ENCODE data around the gene ADGRA1. TPM values are rescaled to one million over a fixed set of nuclear protein-coding genes. Genes with fewer than 3 reads are reported as not detected.
"Not testable (repeated sequence)": the region's sequence is repeated elsewhere in the genome, so short reads cannot be mapped to it uniquely, and the experiment has no call there.

Gene ADGRA1
- total and polyA plus RNA-seq, 2 donors, result 0.03 TPM; not detected in 1

GRCh38 chr10:133166828-133167692 is 79.3 kb downstream of the ADGRA1 start:
- Histone ChIP-seq H3K27ac (ENCODE audit: low read depth) (no peak overlapping the region), H3K4me1 (ENCODE audit: insufficient read depth) (no peaks in the 10 kb centered on the region), H3K36me3 (ENCODE audit: insufficient read depth) (no peaks in the 10 kb centered on the region), H3K4me3 (ENCODE audit: low read depth, low read length) (no peak overlapping the region)
- no peak for DNase-seq (ENCODE audit: extremely low spot score)
- 72% methylated on average over 66 of the region's 66 CpGs for WGBS

GRCh38 chr10:133167693-133168616 is 80.2 kb downstream of the ADGRA1 start:
- no peaks in the 10 kb centered on the region for H3K36me3 ChIP-seq (ENCODE audit: insufficient read depth)
- H3K4me3 ChIP-seq (ENCODE audit: low read depth, low read length), result no peak overlapping the region
- WGBS, result 92% methylated on average over 37 of the region's 37 CpGs
- H3K27ac ChIP-seq (ENCODE audit: low read depth), result no peak overlapping the region
- DNase-seq (ENCODE audit: extremely low spot score), result no peak
- H3K4me1 ChIP-seq (ENCODE audit: insufficient read depth), result no peaks in the 10 kb centered on the region

GRCh38 chr10:133168617-133169031 is 80.9 kb downstream of the ADGRA1 start:
- no peak for DNase-seq (ENCODE audit: extremely low spot score)
- WGBS, result 92% methylated on average over 14 of the region's 14 CpGs
- Histone ChIP-seq H3K4me3 (ENCODE audit: low read depth, low read length) (no peak overlapping the region), H3K36me3 (ENCODE audit: insufficient read depth) (no peaks in the 10 kb centered on the region), H3K27ac (ENCODE audit: low read depth) (no peak overlapping the region), H3K4me1 (ENCODE audit: insufficient read depth) (no peaks in the 10 kb centered on the region)

GRCh38 chr10:133169173-133169947 is 81.6 kb downstream of the ADGRA1 start:
- Histone ChIP-seq H3K27ac (ENCODE audit: low read depth) (no peak overlapping the region), H3K4me3 (ENCODE audit: low read depth, low read length) (no peak overlapping the region), H3K36me3 (ENCODE audit: insufficient read depth) (no peaks in the 10 kb centered on the region), H3K4me1 (ENCODE audit: insufficient read depth) (no peaks in the 10 kb centered on the region)
- WGBS, result 94% methylated on average over 30 of the region's 30 CpGs
- no peak for DNase-seq (ENCODE audit: extremely low spot score)

GRCh38 chr10:133170092-133170491 is 82.4 kb downstream of the ADGRA1 start:
- Histone ChIP-seq H3K4me1 (ENCODE audit: insufficient read depth) (no peaks in the 10 kb centered on the region), H3K4me3 (ENCODE audit: low read depth, low read length) (no peak overlapping the region), H3K27ac (ENCODE audit: low read depth) (no peak overlapping the region), H3K36me3 (ENCODE audit: insufficient read depth) (no peaks in the 10 kb centered on the region)
- DNase-seq (ENCODE audit: extremely low spot score), result no peak
- WGBS, result 90% methylated on average over 17 of the region's 17 CpGs

- 93% methylated on average over 15 of the region's 15 CpGs for WGBS
- no peak for DNase-seq (ENCODE audit: extremely low spot score)
These were observed 86.3 kb downstream of the ADGRA1 start for GRCh38 chr10:133173860-133174640.

GRCh38 chr10:133174689-133175263 is 87.1 kb downstream of the ADGRA1 start:
- Histone ChIP-seq H3K36me3 (ENCODE audit: insufficient read depth) (no peaks in the 10 kb centered on the region), H3K4me1 (ENCODE audit: insufficient read depth) (no peaks in the 10 kb centered on the region), H3K4me3 (ENCODE audit: low read depth, low read length) (no peak overlapping the region), H3K27ac (ENCODE audit: low read depth) (no peak overlapping the region)
- 81% methylated on average over 3 of the region's 3 CpGs for WGBS
- no peak for DNase-seq (ENCODE audit: extremely low spot score)

More at GRCh38 chr10:133173860-133174640, 86.3 kb downstream of the ADGRA1 start:
- H3K36me3 ChIP-seq (ENCODE audit: insufficient read depth), result no peaks in the 10 kb centered on the region
- no peak overlapping the region for H3K27ac ChIP-seq (ENCODE audit: low read depth)
- H3K4me3 ChIP-seq (ENCODE audit: low read depth, low read length), result no peak overlapping the region
- H3K4me1 ChIP-seq (ENCODE audit: insufficient read depth), result no peaks in the 10 kb centered on the region

GRCh38 chr10:133175624-133176023 is 87.9 kb downstream of the ADGRA1 start:
- H3K27ac ChIP-seq (ENCODE audit: low read depth); H3K4me3 ChIP-seq (ENCODE audit: low read depth, low read length); DNase-seq (ENCODE audit: extremely low spot score); H3K36me3 ChIP-seq (ENCODE audit: insufficient read depth); H3K4me1 ChIP-seq (ENCODE audit: insufficient read depth): not testable (repeated sequence)
- 93% methylated on average over 4 of the region's 4 CpGs for WGBS

GRCh38 chr10:133176546-133176945 is 88.8 kb downstream of the ADGRA1 start:
- no peak overlapping the region for H3K4me3 ChIP-seq (ENCODE audit: low read depth, low read length)
- H3K36me3 ChIP-seq (ENCODE audit: insufficient read depth), result no peaks in the 10 kb centered on the region
- H3K27ac ChIP-seq (ENCODE audit: low read depth), result no peak overlapping the region
- H3K4me1 ChIP-seq (ENCODE audit: insufficient read depth), result no peaks in the 10 kb centered on the region
- no peak for DNase-seq (ENCODE audit: extremely low spot score)
- WGBS, result 90% methylated on average over 4 of the region's 4 CpGs

GRCh38 chr10:133177380-133178157 is 89.8 kb downstream of the ADGRA1 start:
- no peaks in the 10 kb centered on the region for H3K36me3 ChIP-seq (ENCODE audit: insufficient read depth)
- DNase-seq (ENCODE audit: extremely low spot score), result no peak
- H3K27ac ChIP-seq (ENCODE audit: low read depth), result no peak overlapping the region
- 96% methylated on average over 12 of the region's 12 CpGs for WGBS
- H3K4me3 ChIP-seq (ENCODE audit: low read depth, low read length), result no peak overlapping the region
- H3K4me1 ChIP-seq (ENCODE audit: insufficient read depth), result no peaks in the 10 kb centered on the region

GRCh38 chr10:133178357-133179127 is 90.8 kb downstream of the ADGRA1 start:
- Histone ChIP-seq H3K4me1 (ENCODE audit: insufficient read depth) (no peaks in the 10 kb centered on the region), H3K27ac (ENCODE audit: low read depth) (no peak overlapping the region), H3K4me3 (ENCODE audit: low read depth, low read length) (no peak overlapping the region), H3K36me3 (ENCODE audit: insufficient read depth) (no peaks in the 10 kb centered on the region)
- no peak for DNase-seq (ENCODE audit: extremely low spot score)
- 93% methylated on average over 29 of the region's 29 CpGs for WGBS

All from urinary bladder (tissue), 4 donors.